HEK293 (cell line): ENCODE measurements around the gene OR5A1.

ENCODE experiments used
- CTCF ChIA-PET: fragments of 350-600 bp; formaldehyde crosslinking; extraction: SDS; loops from one replicate; lab custom pipeline; 2021; ENCODE audit warnings: antibody characterized with exemption; lab: Yijun Ruan, JAX
- POLR2A ChIA-PET: fragments of 300-600 bp; formaldehyde crosslinking; extraction: SDS; loops from one replicate; lab custom pipeline; 2020; ENCODE audit warnings: antibody characterized with exemption, inconsistent platforms; lab: Yijun Ruan, JAX
- H3K27ac ChIP-seq: fragments of 200-500 bp; sonication (Bioruptor generic); 2 replicates; pipeline ENCODE4 v1.5.1; 2014; ENCODE audit warnings: low read depth, low read length, control low read depth, inconsistent platforms; ENCODE audit errors: extremely low read depth
- H3K36me3 ChIP-seq, 2 experiments: fragments of 200-500 bp in 1 of 2; sonication (Bioruptor generic) in 1 of 2; 1 replicate in 1 of 2; 2 replicates in 1 of 2; pipeline ENCODE4 v1.5.1; 2014 to 2017; ENCODE audit warnings: inconsistent platforms in 2 of 2, low read length in 2 of 2; ENCODE audit not compliant: control insufficient read depth in 2 of 2, insufficient read depth in 1 of 2
- H3K4me1 ChIP-seq: fragments of 200-500 bp; sonication (Bioruptor generic); 2 replicates; pipeline ENCODE4 v1.5.1; 2014; ENCODE audit warnings: mild to moderate bottlenecking, low read length, inconsistent platforms; ENCODE audit not compliant: control insufficient read depth, insufficient read depth
- H3K4me3 ChIP-seq: 2 replicates; pipeline ENCODE4 v1.5.1; 2011; ENCODE audit warnings: low read depth, mild to moderate bottlenecking, control low read depth, low read length, moderate library complexity
- H3K9me3 ChIP-seq: fragments of 200-500 bp; sonication (Bioruptor generic); 2 replicates; pipeline ENCODE4 v1.5.1; 2014; ENCODE audit warnings: low read depth, low read length, inconsistent platforms; ENCODE audit not compliant: control insufficient read depth, insufficient read depth
- GLI4 ChIP-seq: fragments of 450-650 bp; formaldehyde crosslinking; IDR thresholded peaks from 2 replicates; pipeline ENCODE4 v1.5.1; 2016; ENCODE audit warnings: missing biosample characterization, missing genetic modification characterization
- GLIS2 ChIP-seq: fragments of 450-650 bp; formaldehyde crosslinking; IDR thresholded peaks from 2 replicates; pipeline ENCODE4 v1.5.1; 2016; ENCODE audit warnings: missing biosample characterization, missing genetic modification characterization
- OVOL3 ChIP-seq: fragments of 450-650 bp; formaldehyde crosslinking; IDR thresholded peaks from 2 replicates; pipeline ENCODE4 v1.5.1; 2016; ENCODE audit warnings: missing biosample characterization, missing genetic modification characterization
- REST ChIP-seq: fragments of 450-650 bp; formaldehyde crosslinking; IDR thresholded peaks from 2 replicates; pipeline ENCODE4 v1.5.1; 2016; ENCODE audit warnings: missing biosample characterization, missing genetic modification characterization
- ZBTB10 ChIP-seq: fragments of 450-650 bp; formaldehyde crosslinking; IDR thresholded peaks from 2 replicates; pipeline ENCODE4 v1.5.1; 2016; ENCODE audit warnings: missing biosample characterization, missing genetic modification characterization
- ZNF155 ChIP-seq: fragments of 450-650 bp; formaldehyde crosslinking; IDR thresholded peaks from 2 replicates; pipeline ENCODE4 v1.5.1; 2016; ENCODE audit warnings: missing biosample characterization, missing genetic modification characterization
- ZNF221 ChIP-seq: fragments of 450-650 bp; formaldehyde crosslinking; IDR thresholded peaks from 2 replicates; pipeline ENCODE4 v1.5.1; 2017; ENCODE audit warnings: missing biosample characterization, missing genetic modification characterization, borderline replicate concordance
- ZNF433 ChIP-seq: fragments of 450-650 bp; formaldehyde crosslinking; IDR thresholded peaks from 2 replicates; pipeline ENCODE4 v1.5.1; 2016; ENCODE audit warnings: missing biosample characterization, missing genetic modification characterization, low read depth
- ZNF514 ChIP-seq: fragments of 450-650 bp; formaldehyde crosslinking; IDR thresholded peaks from 2 replicates; pipeline ENCODE4 v1.5.1; 2016; ENCODE audit warnings: missing biosample characterization, missing genetic modification characterization
- ZNF585B ChIP-seq: fragments of 450-650 bp; formaldehyde crosslinking; IDR thresholded peaks from 2 replicates; pipeline ENCODE4 v1.5.1; 2016; ENCODE audit warnings: missing biosample characterization, missing genetic modification characterization
- ZNF596 ChIP-seq: fragments of 450-650 bp; IDR thresholded peaks from 2 replicates; pipeline ENCODE4 v1.5.0; 2018; ENCODE audit warnings: missing biosample characterization, mild to moderate bottlenecking, missing genetic modification characterization, moderate library complexity
- ZNF626 ChIP-seq: fragments of 450-650 bp; sonication (Bioruptor Pico); formaldehyde crosslinking; IDR thresholded peaks from 2 replicates; pipeline ENCODE4 v1.5.1; 2018; ENCODE audit warnings: missing biosample characterization, missing genetic modification characterization, inconsistent platforms
- ZNF660 ChIP-seq: fragments of 450-650 bp; IDR thresholded peaks from 2 replicates; pipeline ENCODE4 v1.5.1; 2018; ENCODE audit warnings: missing biosample characterization, mild to moderate bottlenecking, missing genetic modification characterization
- ZNF768 ChIP-seq: fragments of 450-650 bp; formaldehyde crosslinking; IDR thresholded peaks from 2 replicates; pipeline ENCODE4 v1.5.1; 2018; ENCODE audit warnings: missing biosample characterization, mild to moderate bottlenecking, missing genetic modification characterization
- ZNF792 ChIP-seq: fragments of 450-650 bp; formaldehyde crosslinking; IDR thresholded peaks from 2 replicates; pipeline ENCODE4 v1.5.1; 2016; ENCODE audit warnings: missing biosample characterization, missing genetic modification characterization

OR5A1 gene

GRCh38 chr11:59480359-59480758, 44.1 kb downstream of the OR5A1 start:
- POLR2A ChIA-PET = no interaction called here
- Histone ChIP-seq H3K36me3 (no peaks in the 10 kb centered on the region), H3K27ac (no peak overlapping the region), H3K4me3 (no peak overlapping the region)
- CTCF ChIA-PET = interaction anchor here (0.6 kb wide), 1 partner anchor 277 kb away, joined by 3 read pairs; no protein-coding TSS in a partner anchor
- TF ChIP-seq GLIS2 (tag by site-specific recombination) = no peak
- no peak for TF ChIP-seq ZNF792 (tag by site-specific recombination)
- no peak for TF ChIP-seq ZNF596
- no peak for TF ChIP-seq ZNF660 (tag by site-specific recombination)
- TF ChIP-seq ZNF221 = no peak
- TF ChIP-seq GLI4 = no peak
- no peak for TF ChIP-seq ZNF433 (tag by site-specific recombination)
- no peak for TF ChIP-seq REST
- TF ChIP-seq ZNF155 = no peak
- no peak for TF ChIP-seq ZNF768 (tag by site-specific recombination)
- TF ChIP-seq ZNF585B (tag by site-specific recombination) = no peak
- TF ChIP-seq OVOL3 (tag by site-specific recombination) = no peak
- no peak for TF ChIP-seq ZNF626 (tag by site-specific recombination)
- no peak for TF ChIP-seq ZNF514 (tag by site-specific recombination)
- TF ChIP-seq ZBTB10 (tag by site-specific recombination) = no peak
- TF ChIP-seq, all 188 proteins: peak for 0
- Histone ChIP-seq H3K4me1 (no peaks in the 10 kb centered on the region), H3K9me3 (no peaks in the 10 kb centered on the region)
